ENCODE data around the gene KRT76. TPM values are rescaled to one million over a fixed set of nuclear protein-coding genes. Genes with fewer than 3 reads are reported as not detected.

Gene KRT76
- total RNA-seq, 2 donors from 2014 or later = not detected

DNA sequence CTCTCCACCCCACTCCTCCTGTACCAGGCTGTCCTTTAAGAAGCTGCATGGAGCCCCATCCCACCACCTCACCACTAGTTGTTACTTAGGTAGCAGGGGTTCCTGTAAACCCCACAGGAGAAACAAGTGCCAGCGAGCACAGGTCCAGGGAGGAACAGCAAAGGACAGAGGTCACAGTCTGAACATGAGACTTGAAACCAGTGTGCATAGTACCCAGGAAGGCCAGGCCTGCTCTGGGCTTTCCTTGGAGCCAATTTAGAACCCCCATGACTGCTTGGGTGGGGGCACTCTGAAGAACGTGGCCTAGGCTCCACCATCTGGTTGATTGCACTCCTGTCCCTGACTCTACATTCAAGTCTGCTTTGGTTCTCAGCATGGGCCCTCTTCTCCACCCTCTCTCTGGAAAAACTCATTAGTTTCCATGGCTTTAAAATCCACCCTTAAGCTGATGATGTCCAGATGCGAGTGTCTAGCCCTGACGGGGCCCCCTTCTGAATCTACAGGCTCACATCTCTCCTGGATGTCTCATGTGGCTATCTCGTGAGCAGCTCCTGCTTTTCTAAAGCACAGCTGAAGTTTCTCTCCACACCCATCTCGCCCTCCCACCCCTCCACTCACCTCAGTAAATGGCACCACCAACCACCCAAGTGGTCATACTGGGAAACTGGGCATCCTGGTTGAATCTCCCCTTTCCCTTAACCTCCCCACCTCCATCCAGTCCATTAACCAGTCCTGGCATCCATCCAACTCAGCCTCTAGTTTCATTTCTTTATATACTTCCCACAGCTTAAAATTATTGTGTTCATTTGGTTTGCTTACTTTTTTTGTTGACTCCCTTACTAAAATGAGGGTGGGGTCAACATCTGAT lies 10.4 kb upstream of the KRT76 start:
- H3K4me3 Mint-ChIP-seq = no peak overlapping the region
- peaks cover 49% of the 10 kb centered on the region for H3K27me3 Mint-ChIP-seq
- H3K9me3 Mint-ChIP-seq = no peaks in the 10 kb centered on the region
- no peak for ATAC-seq (replicated peaks)
- H3K27ac Mint-ChIP-seq = no peak overlapping the region
- H3K4me1 Mint-ChIP-seq = no peaks in the 10 kb centered on the region
- H3K36me3 Mint-ChIP-seq (ENCODE audit: low read depth) = no peaks in the 10 kb centered on the region

GRCh38 chr12:52784909-52785308 lies 7.8 kb upstream of the KRT76 start:
- H3K4me3 Mint-ChIP-seq = no peak overlapping the region
- H3K27me3 Mint-ChIP-seq = peaks cover 38% of the 10 kb centered on the region
- no peaks in the 10 kb centered on the region for H3K36me3 Mint-ChIP-seq (ENCODE audit: low read depth)
- H3K4me1 Mint-ChIP-seq = no peaks in the 10 kb centered on the region
- no peaks in the 10 kb centered on the region for H3K9me3 Mint-ChIP-seq
- ATAC-seq (replicated peaks) = no peak
- no peak overlapping the region for H3K27ac Mint-ChIP-seq

- H3K27me3 Mint-ChIP-seq = peaks cover 32% of the 10 kb centered on the region
- no peak overlapping the region for H3K4me3 Mint-ChIP-seq
- ATAC-seq (replicated peaks) = no peak
- H3K36me3 Mint-ChIP-seq (ENCODE audit: low read depth) = no peaks in the 10 kb centered on the region
- no peak overlapping the region for H3K27ac Mint-ChIP-seq
- no peaks in the 10 kb centered on the region for H3K9me3 Mint-ChIP-seq
- no peaks in the 10 kb centered on the region for H3K4me1 Mint-ChIP-seq
These were observed 6.6 kb upstream of the KRT76 start for GRCh38 chr12:52783563-52784316.

DNA sequence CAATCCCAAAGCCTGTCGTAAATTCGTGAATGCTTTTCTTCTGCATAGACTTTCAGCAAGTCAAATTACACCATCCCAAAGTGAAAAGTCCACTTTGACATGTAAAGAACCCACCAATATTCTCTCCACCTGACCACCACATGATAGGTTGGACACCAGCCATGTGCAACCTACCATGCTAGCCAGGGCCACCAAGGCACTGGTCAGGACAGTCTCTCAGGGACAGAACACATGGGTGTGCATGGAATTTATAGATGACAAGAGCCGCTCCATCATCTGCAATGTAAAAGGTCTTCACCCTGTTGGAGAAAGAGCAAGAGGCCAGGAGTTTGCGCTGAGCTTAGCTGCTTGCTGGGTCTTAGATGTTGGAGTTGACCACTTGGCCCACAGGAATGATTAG lies 5.4 kb upstream of the KRT76 start:
- ATAC-seq (replicated peaks) = no peak
- no peak overlapping the region for H3K27ac Mint-ChIP-seq
- peaks cover 20% of the 10 kb centered on the region for H3K27me3 Mint-ChIP-seq
- H3K4me3 Mint-ChIP-seq = no peak overlapping the region
- no peaks in the 10 kb centered on the region for H3K9me3 Mint-ChIP-seq
- no peaks in the 10 kb centered on the region for H3K4me1 Mint-ChIP-seq
- no peaks in the 10 kb centered on the region for H3K36me3 Mint-ChIP-seq (ENCODE audit: low read depth)

- Mint-ChIP-seq H3K4me3 (no peak overlapping the region), H3K27ac (no peak overlapping the region), H3K36me3 (ENCODE audit: low read depth) (no peaks in the 10 kb centered on the region), H3K9me3 (no peaks in the 10 kb centered on the region), H3K27me3 (peaks cover 20% of the 10 kb centered on the region), H3K4me1 (no peaks in the 10 kb centered on the region)
- ATAC-seq (replicated peaks) = no peak
These were observed 4.4 kb upstream of the KRT76 start for GRCh38 chr12:52781399-52782082.

DNA sequence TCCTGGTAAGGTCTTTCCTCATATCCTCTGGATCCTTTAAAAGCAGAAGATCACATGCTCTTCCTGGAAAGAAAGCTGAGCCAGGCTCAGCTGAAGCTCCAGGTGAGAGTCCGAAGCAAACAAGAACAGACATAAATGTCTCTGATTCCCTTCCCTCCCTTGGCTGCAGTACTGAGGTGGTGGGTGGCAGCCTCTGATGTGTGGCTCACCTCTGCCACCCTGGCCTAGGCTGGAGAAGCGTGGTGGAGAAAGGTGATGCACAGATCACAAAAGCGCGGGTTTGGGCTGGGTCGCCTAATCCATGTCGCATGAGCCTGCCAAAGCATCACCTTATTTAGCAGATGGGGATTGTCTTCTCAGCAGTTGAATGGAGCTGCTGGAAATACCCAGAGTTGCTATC lies 2.8 kb upstream of the KRT76 start:
- H3K27me3 Mint-ChIP-seq = peaks cover 16% of the 10 kb centered on the region
- H3K4me3 Mint-ChIP-seq = no peak overlapping the region
- ATAC-seq (replicated peaks) = no peak
- no peak overlapping the region for H3K27ac Mint-ChIP-seq
- no peaks in the 10 kb centered on the region for H3K36me3 Mint-ChIP-seq (ENCODE audit: low read depth)
- no peaks in the 10 kb centered on the region for H3K9me3 Mint-ChIP-seq
- H3K4me1 Mint-ChIP-seq = no peaks in the 10 kb centered on the region

DNA sequence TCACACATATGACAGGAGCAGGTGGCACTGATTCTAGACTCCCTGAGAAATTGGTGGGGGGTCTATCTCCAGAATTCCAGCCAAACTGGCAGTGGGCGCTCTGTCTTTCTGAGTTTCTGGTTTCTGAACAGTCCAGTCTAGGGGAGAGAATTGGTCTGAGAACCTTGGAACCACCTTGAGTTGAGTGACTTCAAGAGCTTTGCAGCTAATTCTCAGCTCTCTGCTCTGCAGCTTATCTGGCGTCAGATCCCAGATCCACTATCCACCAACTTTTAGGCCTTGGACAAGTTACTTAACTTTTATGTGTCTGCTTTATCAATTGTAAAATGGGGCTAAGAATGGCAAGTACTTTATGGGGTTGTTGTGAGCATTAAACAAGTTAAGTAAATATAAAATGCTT lies 1.7 kb upstream of the KRT76 start:
- peaks cover 9% of the 10 kb centered on the region for H3K27me3 Mint-ChIP-seq
- no peaks in the 10 kb centered on the region for H3K4me1 Mint-ChIP-seq
- no peak overlapping the region for H3K4me3 Mint-ChIP-seq
- no peaks in the 10 kb centered on the region for H3K9me3 Mint-ChIP-seq
- H3K36me3 Mint-ChIP-seq (ENCODE audit: low read depth) = no peaks in the 10 kb centered on the region
- no peak for ATAC-seq (replicated peaks)
- no peak overlapping the region for H3K27ac Mint-ChIP-seq

DNA sequence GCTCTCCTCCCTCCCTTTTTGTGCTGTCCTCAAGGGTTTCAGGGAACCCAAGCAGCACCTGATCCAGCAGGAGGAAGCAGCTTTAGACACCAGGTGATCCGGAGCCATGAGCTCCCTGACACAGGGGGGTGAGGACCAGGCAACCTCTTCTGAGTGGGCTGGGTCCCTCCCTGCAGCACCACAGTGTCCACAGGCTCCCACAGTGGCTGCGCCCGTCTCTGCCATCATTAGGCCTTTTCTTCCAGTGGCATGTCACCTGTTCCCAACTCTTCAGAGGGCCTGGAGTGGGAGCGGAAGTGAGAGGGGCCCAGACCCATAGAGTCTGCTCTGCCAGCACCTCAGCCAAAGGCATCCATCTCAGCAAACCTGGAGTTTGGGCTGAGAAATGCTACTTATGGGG lies 421 bp upstream of the KRT76 start:
- no peaks in the 10 kb centered on the region for H3K4me1 Mint-ChIP-seq
- H3K36me3 Mint-ChIP-seq (ENCODE audit: low read depth) = no peaks in the 10 kb centered on the region
- H3K27me3 Mint-ChIP-seq = peaks cover 4% of the 10 kb centered on the region
- no peak overlapping the region for H3K4me3 Mint-ChIP-seq
- ATAC-seq (replicated peaks) = no peak
- H3K9me3 Mint-ChIP-seq = no peaks in the 10 kb centered on the region
- no peak overlapping the region for H3K27ac Mint-ChIP-seq

DNA sequence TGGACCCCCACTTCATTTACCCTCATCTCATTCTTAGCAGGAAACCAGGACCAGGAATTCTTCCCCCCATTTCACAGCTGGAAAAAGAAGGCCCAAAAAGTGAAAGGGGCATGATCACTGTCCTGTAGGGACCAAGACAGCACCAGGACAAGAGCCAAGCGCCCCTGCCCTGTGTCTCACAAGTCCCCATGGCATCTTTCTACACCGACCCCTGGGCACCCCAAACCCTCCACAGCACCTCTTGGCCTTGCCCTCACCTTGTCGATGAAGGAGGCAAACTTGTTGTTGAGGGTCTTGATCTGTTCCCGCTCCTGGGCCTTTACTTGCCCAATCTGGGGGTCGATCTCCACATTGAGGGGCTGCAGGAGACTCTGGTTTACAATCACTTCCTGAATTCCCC lies 710 bp downstream of the KRT76 start:
- no peaks in the 10 kb centered on the region for H3K36me3 Mint-ChIP-seq (ENCODE audit: low read depth)
- no peak for ATAC-seq (replicated peaks)

GRCh38 chr12:52774629-52775250 lies 2.4 kb downstream of the KRT76 start:
- no peak for ATAC-seq (replicated peaks)
- no peaks in the 10 kb centered on the region for H3K36me3 Mint-ChIP-seq (ENCODE audit: low read depth)
- peaks cover 8% of the 10 kb centered on the region for H3K27me3 Mint-ChIP-seq
- no peaks in the 10 kb centered on the region for H3K9me3 Mint-ChIP-seq
- H3K4me1 Mint-ChIP-seq = no peaks in the 10 kb centered on the region
- H3K27ac Mint-ChIP-seq = no peak overlapping the region
- no peak overlapping the region for H3K4me3 Mint-ChIP-seq

More for the DNA sequence above, 710 bp downstream of the KRT76 start:
- Mint-ChIP-seq H3K4me1 (no peaks in the 10 kb centered on the region), H3K9me3 (no peaks in the 10 kb centered on the region), H3K27ac (no peak overlapping the region), H3K27me3 (peaks cover 4% of the 10 kb centered on the region), H3K4me3 (no peak overlapping the region)

GRCh38 chr12:52772772-52773171 lies 4.4 kb downstream of the KRT76 start:
- no peaks in the 10 kb centered on the region for H3K4me1 Mint-ChIP-seq
- H3K4me3 Mint-ChIP-seq = no peak overlapping the region
- H3K27me3 Mint-ChIP-seq = peaks cover 6% of the 10 kb centered on the region
- ATAC-seq (replicated peaks) = no peak
- no peaks in the 10 kb centered on the region for H3K9me3 Mint-ChIP-seq
- no peaks in the 10 kb centered on the region for H3K36me3 Mint-ChIP-seq (ENCODE audit: low read depth)
- no peak overlapping the region for H3K27ac Mint-ChIP-seq

GRCh38 chr12:52772188-52772587 lies 5.0 kb downstream of the KRT76 start:
- H3K27ac Mint-ChIP-seq = no peak overlapping the region
- no peaks in the 10 kb centered on the region for H3K36me3 Mint-ChIP-seq (ENCODE audit: low read depth)
- no peaks in the 10 kb centered on the region for H3K9me3 Mint-ChIP-seq
- no peaks in the 10 kb centered on the region for H3K4me1 Mint-ChIP-seq
- peaks cover 10% of the 10 kb centered on the region for H3K27me3 Mint-ChIP-seq
- ATAC-seq (replicated peaks) = no peak
- H3K4me3 Mint-ChIP-seq = no peak overlapping the region

DNA sequence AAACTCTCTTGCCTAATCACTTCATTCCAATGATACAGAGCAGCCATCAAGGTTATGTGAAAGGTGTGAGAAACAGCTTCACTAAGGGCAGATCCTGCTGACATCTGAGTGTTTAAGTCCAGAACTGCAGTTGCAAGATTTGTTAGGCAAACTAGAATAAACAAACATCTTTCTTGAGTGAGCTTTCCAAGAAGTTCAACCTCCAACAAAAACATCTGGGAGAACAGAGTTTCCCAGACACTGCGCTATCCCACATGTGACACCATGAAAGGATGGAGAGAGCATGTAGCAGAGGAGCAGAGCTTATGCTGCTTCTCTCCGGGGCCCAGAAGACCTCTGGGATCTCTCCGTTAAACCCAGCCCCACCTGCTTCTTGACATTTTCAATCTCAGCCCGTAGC lies 5.6 kb downstream of the KRT76 start:
- Mint-ChIP-seq H3K9me3 (no peaks in the 10 kb centered on the region), H3K4me1 (no peaks in the 10 kb centered on the region)

DNA sequence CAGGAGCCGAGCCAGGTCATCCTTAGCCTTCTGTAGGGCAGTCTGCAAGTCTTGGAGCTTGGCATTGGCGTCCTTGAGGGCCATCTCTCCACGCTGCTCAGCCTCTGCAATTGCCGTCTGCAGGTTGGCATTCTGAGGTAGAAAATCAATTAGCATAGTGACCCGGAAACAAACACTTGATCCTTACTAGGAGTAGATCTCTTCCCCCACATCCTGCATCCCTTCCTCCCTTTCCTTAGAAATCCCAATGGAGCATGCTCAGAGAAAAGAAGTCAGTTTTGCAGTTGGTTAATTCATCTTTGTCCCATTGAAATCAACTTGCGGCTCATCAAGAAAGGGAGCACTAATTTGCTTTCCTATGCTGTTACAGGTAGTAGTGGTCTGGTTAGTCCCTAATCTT lies 6.1 kb downstream of the KRT76 start:
- Mint-ChIP-seq H3K36me3 (ENCODE audit: low read depth) (no peaks in the 10 kb centered on the region), H3K27me3 (peaks cover 10% of the 10 kb centered on the region), H3K9me3 (no peaks in the 10 kb centered on the region), H3K4me1 (no peaks in the 10 kb centered on the region), H3K4me3 (no peak overlapping the region), H3K27ac (no peak overlapping the region)
- no peak for ATAC-seq (replicated peaks)

More for the DNA sequence above, 5.6 kb downstream of the KRT76 start:
- ATAC-seq (replicated peaks) = no peak
- Mint-ChIP-seq H3K27me3 (peaks cover 10% of the 10 kb centered on the region), H3K27ac (no peak overlapping the region), H3K36me3 (ENCODE audit: low read depth) (no peaks in the 10 kb centered on the region), H3K4me3 (no peak overlapping the region)

Measured in activated T-helper 17 cell treated with anti-CD3 and anti-CD28 coated beads, Interleukin-2, amount 50 U/mL, for 72 hours (primary cell).